Neural progenitor cell (in vitro differentiated cells): Measurements from ENCODE around the gene FYN.

Experiments used
- EZH2 ChIP-seq: fragments of 200-600 bp; sonication (generic); IDR thresholded peaks from 2 replicates; pipeline ENCODE4 v1.6.1; 2017; ENCODE audit warnings: antibody characterized with exemption, mild to moderate bottlenecking, moderate library complexity
- EZH2phosphoT487 ChIP-seq: fragments of 200-600 bp; sonication (generic); IDR thresholded peaks from 2 replicates; pipeline ENCODE4 v1.6.1; 2017; ENCODE audit warnings: antibody characterized with exemption
- TF ChIP-seq, protein P1 (sequence below): fragments of 200-600 bp; sonication (generic); IDR thresholded peaks from 2 replicates; pipeline ENCODE4 v1.5.1; 2017; ENCODE audit warnings: antibody characterized with exemption, mild to moderate bottlenecking

GRCh38 chr6:111803371-111803770, 69.9 kb downstream of the FYN start:
- TF ChIP-seq EZH2, result no peak
- TF ChIP-seq, protein P1, sequence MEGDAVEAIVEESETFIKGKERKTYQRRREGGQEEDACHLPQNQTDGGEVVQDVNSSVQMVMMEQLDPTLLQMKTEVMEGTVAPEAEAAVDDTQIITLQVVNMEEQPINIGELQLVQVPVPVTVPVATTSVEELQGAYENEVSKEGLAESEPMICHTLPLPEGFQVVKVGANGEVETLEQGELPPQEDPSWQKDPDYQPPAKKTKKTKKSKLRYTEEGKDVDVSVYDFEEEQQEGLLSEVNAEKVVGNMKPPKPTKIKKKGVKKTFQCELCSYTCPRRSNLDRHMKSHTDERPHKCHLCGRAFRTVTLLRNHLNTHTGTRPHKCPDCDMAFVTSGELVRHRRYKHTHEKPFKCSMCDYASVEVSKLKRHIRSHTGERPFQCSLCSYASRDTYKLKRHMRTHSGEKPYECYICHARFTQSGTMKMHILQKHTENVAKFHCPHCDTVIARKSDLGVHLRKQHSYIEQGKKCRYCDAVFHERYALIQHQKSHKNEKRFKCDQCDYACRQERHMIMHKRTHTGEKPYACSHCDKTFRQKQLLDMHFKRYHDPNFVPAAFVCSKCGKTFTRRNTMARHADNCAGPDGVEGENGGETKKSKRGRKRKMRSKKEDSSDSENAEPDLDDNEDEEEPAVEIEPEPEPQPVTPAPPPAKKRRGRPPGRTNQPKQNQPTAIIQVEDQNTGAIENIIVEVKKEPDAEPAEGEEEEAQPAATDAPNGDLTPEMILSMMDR, result no peak
- no peak for TF ChIP-seq EZH2phosphoT487
